Measurements from ENCODE around the gene MAGOHB.

- TF ChIP-seq, protein P1, sequence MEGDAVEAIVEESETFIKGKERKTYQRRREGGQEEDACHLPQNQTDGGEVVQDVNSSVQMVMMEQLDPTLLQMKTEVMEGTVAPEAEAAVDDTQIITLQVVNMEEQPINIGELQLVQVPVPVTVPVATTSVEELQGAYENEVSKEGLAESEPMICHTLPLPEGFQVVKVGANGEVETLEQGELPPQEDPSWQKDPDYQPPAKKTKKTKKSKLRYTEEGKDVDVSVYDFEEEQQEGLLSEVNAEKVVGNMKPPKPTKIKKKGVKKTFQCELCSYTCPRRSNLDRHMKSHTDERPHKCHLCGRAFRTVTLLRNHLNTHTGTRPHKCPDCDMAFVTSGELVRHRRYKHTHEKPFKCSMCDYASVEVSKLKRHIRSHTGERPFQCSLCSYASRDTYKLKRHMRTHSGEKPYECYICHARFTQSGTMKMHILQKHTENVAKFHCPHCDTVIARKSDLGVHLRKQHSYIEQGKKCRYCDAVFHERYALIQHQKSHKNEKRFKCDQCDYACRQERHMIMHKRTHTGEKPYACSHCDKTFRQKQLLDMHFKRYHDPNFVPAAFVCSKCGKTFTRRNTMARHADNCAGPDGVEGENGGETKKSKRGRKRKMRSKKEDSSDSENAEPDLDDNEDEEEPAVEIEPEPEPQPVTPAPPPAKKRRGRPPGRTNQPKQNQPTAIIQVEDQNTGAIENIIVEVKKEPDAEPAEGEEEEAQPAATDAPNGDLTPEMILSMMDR (IDR thresholded peaks at IDR 0.05; ENCODE audit: low read depth, low read length), result no peak
- TF ChIP-seq EZH2phosphoT487 (IDR thresholded peaks at IDR 0.05; ENCODE audit: low read depth), result no peak
These were observed 25.3 kb upstream of the MAGOHB start for GRCh38 chr12:10638728-10639127.
